CD4-positive, alpha-beta T cell treated with Interleukin-6 for 4 hours (primary cell): ENCODE results near the gene CYP2A6.
"Not testable (repeated sequence)": the region's sequence is repeated elsewhere in the genome, so short reads cannot be mapped to it uniquely, and the experiment has no call there.

Experiments
- DNase-seq: peaks from one replicate; pipeline ENCODE4 v3.0.0-alpha.2; 2020; ENCODE audit warnings: mixed read lengths

Gene CYP2A6, protein sequence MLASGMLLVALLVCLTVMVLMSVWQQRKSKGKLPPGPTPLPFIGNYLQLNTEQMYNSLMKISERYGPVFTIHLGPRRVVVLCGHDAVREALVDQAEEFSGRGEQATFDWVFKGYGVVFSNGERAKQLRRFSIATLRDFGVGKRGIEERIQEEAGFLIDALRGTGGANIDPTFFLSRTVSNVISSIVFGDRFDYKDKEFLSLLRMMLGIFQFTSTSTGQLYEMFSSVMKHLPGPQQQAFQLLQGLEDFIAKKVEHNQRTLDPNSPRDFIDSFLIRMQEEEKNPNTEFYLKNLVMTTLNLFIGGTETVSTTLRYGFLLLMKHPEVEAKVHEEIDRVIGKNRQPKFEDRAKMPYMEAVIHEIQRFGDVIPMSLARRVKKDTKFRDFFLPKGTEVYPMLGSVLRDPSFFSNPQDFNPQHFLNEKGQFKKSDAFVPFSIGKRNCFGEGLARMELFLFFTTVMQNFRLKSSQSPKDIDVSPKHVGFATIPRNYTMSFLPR

DNA sequence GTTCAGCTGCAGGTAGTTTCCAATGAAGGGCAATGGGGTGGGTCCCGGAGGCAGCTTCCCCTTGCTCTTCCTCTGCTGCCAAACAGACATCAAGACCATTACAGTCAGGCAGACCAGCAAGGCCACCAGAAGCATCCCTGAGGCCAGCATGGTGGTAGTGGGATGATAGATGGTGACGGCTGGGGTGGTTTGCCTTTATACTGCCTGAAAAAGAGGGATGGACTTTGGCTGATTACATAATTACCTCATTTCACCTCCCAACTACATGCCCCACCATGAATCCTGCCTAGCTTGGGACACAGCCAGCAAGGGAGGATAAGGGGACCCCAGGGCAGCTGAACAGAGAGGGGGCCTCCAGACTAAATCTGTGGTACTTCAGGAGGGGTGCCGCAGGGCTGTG is at the start of gene CYP2A6:
Gene CYP2A6, minus strand, starts transcription at position 171 of the 400 bp plus-strand sequence. Its CDS starts 21 bp downstream, at position 150.
- DNase-seq, result not testable (repeated sequence)

DNA sequence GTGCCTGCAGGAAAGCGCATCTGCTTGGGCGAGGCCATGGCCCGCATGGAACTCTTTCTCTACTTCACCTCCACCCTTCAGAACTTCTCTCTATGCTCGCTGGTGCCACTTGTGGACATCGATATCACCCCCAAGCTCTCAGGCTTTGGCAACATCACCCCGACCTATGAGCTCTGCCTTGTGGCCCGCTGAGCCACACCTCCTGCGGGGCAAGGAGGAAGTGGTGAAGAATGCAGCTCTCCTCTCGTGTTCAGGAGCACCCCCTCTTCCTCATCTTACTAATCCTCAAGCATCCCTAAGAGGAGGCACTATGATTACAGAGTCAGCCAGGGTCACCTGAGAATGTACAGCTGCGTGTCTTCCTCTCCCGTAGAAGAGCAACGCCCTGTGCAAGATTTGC is 49.7 kb upstream of the CYP2A6 start:
- peak; percentile 40 for DNase-seq

DNA sequence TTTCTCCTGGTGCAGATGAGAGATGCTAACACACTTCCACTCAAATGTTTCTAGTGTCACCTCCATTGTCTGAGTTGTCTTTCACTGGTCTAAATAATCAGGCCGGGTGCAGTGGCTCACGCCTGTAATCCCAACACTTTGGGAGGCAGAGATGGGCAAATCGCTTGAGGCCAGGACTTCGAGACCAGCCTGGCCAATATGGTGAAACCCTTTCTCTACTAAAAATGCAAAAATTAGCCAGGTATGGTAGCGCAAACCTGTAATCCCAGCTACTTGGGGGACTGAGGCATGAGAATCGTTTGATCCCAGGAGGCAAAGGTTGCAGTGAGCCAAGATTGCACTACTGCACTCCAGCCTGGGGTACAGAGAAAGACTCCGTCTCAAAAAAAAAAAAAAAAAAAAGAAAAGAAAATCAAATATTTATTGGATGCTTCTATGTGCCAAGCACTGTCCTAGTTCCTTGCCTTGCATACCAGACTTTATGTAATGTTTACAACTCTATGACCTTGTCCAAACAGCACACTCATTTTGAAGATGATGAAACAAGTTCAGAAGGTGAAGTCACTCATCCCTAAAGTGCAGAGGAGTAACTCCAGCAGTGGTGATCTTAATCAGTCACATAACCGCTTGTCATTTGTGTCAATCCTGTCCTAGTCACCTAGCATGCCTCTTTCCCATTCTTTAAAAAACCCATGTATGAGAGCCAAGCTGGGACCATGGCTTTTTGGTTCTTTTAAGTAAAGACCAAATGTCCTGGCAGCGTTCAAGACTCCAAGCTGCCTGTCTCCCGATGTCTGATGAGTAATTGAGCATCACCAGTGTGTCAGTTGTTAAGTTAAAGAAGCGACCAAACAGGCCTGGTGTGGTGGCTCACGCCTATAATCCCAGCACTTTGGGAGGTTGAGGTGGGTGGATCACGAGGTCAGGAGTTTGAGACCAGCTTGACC is 46.9 kb upstream of the CYP2A6 start:
- not testable (repeated sequence) for DNase-seq

DNA sequence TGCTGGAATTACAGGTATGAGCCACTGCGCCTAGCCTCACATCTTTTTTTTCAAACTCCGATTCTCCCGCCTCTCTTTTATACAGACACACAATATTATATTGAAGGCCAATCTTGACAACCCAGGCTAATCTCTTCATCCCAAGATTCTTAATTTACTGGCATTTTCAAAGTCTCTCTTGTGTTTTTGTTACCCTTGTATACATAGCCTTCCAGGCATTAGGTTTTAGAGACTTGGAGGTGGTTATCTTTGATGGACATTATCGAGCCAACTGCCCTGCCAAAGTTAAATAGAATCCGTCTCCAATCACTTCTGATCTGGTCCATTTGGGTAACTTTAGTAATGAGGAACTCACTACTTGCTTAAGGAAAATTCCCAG is 46.2 kb upstream of the CYP2A6 start:
- no peak for DNase-seq

DNA sequence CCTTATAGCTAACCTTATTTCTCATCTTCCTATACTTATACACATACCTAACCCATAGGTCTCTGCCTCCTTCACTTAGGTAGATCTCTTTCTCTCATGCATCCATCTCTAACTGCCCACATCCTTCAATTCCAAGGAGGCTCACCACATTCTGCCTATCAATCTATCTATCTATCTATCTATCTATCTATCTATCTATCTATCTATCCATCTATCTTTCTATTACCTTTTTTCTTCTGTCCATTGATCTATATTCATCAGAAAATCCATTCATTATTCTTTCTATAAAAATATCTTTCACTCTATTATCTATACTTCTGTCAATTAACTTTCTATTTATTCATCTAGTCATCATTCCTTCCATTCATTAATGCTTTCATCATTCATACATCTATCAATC is 42.9 kb upstream of the CYP2A6 start:
- no peak for DNase-seq

DNA sequence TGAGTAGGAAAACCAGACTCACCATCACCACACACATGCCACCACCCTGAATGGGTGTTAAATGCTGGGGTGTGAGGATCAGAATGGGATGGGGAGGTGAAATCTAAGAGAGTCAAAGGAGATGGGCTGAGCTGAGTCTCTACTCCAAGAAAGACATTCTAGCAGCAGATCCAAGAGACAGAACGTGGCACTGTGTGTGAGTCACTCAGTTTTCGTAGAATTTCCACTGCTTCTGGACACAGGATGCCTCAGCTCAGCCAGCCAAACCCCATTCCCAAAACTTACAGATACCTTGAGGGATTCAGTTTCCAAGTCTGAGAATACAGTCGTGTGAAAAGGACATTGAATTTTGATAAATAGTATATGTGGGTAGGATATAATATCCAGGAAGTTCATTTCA is 39.1 kb upstream of the CYP2A6 start:
- DNase-seq, result no peak

DNA sequence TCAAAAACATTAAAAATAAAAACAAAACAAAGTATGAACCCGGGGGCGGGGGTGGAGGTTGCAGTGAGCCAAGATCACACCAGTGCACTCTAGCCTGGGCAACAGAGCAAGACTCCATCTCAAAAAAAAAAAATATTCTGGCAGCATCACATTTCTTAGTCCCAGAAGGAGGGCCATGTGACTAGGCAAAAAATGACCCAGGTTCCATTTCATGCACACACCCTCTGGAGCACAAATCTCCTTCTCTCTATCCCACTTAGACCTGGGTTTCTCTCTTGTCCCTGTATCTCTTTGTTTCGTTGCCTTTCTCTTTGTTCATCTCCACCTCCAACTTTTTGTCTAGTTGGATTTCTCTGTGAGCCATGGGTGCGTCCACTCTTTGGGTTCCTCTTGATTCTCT is 37.9 kb upstream of the CYP2A6 start:
- DNase-seq, result no peak

DNA sequence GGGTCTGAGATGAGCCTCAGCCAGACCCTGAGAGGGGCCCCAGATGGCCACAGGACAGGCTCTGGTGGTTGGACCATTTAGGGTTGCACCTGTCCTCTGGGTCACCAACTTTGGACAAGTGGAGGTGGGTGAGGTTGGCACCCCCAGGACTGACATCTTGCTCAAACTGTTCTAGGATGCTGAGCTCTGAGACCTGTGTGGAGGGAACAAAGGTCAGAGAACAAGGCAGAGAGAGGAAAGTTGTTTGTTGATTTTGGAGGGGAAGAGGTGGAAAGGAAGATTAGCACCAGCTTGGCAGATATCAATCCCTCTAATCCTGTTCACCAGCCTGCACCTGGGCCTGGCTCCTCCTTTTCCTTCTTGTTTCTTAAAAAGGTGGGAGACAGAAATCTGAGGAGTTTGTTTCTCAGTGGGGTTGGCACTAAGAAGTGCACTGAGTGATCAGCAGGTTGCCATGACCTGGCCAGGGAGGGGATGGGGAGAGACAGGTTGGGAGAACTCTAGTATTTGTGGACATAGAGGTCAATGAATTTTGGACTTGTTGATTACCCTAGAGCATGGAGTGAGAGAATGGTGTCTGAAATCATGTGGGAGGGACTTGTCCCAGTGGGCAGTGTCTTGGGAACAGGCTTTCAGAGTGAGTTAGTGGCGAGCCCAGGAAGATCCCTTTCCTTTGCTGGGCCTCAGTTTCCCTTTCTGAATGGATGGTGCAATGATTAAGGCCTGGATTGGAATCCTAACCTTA is 34.1 kb upstream of the CYP2A6 start:
- not testable (repeated sequence) for DNase-seq

DNA sequence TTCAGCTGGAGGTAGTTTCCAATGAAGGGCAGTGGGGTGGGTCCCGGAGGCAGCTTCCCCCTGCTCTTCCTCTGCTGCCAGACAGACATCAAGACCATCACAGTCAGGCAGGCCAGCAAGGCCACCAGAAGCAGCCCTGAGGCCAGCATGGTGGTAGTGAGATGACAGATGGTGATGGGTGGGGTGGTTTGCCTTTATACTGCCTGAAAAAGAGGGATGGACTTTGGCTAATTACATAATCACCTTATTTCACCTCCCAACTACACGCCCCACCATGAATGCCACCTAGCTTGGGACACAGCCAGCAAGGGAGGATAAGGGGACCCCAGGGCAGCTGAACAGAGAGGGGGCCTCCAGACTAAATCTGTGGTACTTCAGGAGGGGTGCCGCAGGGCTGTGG is 31.8 kb upstream of the CYP2A6 start, which contains the start of gene CYP2A7:
Gene CYP2A7, minus strand, starts transcription at position 170 of the 400 bp plus-strand sequence. Its CDS starts 21 bp downstream, at position 149.
- not testable (repeated sequence) for DNase-seq

DNA sequence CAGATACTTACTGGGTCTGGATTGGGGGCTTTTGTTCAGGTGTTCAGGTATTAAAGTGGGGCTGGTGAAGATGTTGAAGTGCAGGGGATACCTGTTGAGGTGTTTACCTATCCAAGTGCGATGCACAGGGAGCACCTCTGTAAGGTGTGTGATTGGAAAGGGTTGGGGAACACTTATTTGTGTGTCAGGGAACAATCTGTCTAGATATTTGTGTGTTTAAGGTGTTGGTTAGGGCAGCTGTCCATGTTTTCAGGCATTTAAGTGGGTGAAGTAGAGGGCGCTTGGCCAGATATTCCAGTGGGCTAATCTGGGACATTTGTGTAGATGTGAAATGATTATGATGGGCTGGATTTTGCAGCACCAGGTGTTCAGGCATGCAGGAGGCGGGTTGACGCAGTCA is 29.1 kb upstream of the CYP2A6 start:
- DNase-seq, result not testable (repeated sequence)

DNA sequence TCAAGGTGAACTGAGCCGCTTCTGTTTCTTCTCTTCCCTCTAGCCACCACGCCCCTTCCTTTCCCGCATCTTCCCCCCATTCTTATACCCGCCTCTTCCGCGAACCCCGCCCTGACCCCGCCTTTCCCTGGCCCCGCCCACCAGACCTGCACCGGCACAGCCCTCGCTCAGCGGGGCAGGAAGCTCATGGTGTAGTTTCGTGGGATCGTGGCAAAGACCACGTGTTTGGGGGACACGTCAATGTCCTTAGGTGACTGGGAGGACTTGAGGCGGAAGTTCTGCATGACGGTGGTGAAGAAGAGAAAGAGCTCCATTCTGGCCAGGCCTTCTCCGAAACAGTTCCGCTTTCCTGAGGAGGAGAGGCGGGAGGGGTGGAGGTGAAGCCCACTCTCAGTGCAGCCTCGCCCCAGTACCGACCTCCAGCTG is 25.3 kb upstream of the CYP2A6 start:
- peak; percentile 98 for DNase-seq

DNA sequence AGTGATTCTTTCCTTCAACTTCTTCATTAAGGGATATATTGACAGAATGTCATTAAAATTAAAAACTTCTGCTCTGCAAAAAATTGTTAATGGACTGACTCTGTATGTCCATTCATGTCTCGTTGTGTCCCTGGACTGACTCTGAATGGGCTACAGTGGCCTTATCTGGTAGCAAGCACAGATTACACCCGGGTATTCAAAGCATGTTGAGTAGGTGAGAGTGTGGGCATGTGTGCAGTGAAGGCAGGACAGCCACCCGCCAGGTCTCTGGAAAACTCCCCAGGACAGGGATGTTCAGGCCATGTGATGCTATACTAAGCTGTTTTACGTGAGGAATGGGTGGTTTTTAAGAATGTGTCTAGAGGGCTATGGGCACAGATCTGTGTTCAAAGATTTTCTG is 24.6 kb upstream of the CYP2A6 start:
- not testable (repeated sequence) for DNase-seq

DNA sequence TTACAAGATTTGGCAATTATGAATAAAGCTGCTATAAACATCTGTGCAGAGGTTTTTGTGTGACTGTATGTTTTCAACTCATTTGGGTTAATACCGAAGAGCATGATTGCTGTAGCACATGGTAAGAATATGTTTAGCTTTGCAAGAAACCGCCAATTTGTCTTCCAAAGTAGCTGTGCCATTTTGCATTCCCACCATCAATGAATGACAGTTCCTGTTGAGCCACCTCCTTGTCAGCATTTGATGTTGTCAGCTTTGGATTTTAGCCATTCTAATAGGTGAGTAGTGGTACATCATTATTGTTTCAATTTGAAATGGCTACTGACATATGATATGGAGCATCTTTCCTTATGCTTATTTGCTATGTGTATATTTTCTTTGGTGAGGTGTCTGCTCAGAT is 23.6 kb upstream of the CYP2A6 start:
- DNase-seq, result not testable (repeated sequence)

DNA sequence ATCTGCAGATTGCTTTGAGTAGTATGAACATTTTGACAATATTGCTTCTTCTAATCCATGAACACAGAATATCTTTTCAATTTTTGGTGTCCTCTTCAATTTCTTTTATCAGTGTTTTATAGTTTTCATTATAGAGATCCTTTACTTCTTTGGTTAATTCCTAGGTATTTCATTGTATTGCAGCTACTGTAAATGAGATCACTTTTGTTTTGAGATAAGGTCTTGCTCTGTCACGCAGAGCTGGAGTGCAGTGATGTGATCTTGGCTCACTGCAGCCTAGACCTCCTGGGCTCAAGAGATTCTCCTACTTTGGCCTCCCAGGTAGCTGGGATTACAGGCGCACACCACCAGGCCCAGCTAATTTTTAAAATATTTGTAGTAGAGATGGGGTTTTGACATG is 22.0 kb upstream of the CYP2A6 start:
- no peak for DNase-seq

DNA sequence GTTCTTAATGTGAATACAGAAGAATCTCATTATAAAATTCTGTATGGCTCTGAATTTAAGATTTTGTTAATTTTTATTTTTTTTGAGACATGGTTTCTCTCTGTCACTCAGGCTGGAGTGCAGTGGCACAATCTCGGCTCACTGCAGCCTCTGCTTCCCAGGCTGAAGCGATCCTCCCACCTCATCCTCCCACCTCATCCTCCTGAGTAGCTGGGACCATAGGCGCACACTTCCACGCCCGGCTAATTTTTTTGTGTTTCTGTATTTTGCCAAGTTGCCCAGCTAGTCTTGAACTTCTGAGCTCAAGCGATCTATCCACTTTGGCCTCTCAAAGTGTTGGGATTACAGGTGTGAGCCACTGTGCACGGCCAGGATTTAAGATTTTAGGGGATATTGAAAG is 17.5 kb upstream of the CYP2A6 start:
- DNase-seq, result no peak

DNA sequence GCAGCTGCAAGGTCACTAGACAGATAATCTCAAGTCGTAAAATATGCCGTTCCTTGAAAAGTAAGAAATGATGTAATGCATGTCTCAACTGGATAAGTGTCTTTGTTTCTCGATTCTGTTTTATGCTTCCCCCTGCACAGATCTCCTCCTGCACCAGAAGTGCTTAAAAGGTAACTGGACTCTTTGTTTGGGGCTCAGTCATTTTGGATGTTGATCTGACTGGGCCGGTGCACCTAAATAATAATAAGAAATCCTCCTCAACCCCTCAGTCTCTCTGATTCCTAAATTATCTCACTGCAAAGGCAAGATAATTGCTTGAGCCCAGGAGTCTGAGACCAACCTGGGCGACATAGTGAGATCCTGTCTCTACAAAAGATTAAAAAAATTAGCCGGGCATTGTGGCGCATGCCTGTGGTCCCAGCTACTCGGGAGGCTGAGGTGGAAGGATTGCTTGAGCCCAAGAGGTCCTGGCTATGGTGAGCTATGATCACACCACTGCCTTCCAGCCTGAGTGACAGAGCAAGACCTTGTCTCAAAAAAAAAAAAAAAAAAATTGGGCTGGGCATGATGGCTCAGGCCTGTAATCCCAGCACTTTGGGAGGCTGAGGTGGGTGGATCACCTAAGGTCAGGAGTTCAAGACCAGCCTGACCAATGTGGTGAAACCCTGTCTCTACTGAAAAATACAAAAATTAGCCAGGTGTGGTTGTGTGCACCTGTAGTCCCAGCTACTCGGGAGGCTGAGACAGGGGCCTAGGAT is 14.7 kb upstream of the CYP2A6 start:
- DNase-seq, result not testable (repeated sequence)

DNA sequence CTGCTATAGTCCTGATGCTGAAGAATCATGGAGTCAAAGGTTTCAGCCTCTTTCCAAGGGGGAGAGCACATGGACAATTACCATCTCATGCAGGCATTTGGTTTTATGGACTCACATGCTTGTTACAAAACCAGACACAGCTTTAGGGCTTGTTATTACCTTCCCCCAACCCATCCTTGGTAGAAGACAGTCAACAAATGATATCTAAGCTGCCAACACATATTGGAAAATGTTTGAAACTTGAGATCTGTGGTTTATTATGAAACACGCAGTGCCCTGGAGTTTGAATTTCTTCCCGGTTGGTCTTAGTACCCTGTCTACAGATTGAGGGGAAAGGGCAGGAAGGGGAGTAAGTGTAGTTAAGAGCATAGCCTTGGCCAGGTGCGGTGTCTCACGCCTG is 12.5 kb upstream of the CYP2A6 start:
- no peak for DNase-seq

DNA sequence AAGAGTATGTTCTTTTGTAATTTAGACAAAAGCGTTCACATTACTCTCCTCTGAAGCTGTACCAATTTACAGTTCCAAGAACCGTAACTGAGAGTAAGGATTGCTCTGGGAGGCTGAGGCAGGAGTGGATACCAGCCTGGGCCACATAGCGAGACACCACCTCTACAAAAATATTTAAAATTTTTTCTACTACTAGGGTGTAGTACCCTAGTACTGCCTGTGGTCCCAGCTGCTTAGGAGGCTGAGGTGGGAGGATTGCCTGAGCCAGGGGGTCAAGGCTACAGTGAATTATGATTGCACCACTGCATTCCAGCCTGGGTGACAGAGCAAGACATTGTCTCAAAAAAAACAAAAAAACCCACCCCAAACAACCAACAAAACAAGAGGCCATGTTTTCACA is 12.1 kb upstream of the CYP2A6 start:
- DNase-seq, result no peak

DNA sequence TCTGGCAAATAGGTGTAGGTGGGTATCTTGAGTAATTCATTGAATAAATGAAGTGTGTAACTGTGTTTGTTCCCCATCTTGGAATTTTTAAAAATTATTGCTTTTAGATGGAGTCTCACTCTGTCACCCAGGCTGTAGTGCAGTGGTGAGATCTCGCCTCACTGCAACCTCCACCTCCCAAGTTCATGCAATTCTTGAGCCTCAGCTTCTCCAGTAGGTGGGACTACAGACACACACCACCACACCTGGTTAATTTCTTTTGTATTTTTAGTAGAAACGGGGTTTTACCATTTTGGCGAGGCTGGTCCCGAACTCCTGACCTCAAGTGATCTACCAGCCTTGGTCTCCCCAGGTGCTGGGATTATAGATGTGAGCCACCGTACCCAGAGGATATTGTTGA is 7.9 kb upstream of the CYP2A6 start:
- no peak for DNase-seq

DNA sequence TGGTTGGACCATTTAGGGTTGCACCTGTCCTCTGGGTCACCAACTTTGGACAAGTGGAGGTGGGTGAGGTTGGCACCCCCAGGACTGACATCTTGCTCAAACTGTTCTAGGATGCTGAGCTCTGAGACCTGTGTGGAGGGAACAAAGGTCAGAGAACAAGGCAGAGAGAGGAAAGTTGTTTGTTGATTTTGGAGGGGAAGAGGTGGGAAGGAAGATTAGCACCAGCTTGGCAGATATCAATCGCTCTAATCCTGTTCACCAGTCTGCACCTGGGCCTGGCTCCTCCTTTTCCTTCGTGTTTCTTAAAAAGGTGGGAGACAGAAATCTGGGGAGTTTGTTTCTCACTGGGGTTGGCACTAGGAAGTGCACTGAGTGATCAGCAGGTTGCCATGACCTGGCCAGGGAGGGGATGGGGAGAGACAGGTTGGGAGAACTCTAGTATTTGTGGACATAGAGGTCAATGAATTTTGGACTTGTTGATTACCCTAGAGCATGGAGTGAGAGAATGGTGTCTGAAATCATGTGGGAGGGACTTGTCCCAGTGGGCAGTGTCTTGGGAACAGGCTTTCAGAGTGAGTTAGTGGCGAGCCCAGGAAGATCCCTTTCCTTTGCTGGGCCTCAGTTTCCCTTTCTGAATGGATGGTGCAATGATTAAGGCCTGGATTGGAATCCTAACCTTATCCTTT is 2.4 kb upstream of the CYP2A6 start:
- DNase-seq, result not testable (repeated sequence)

DNA sequence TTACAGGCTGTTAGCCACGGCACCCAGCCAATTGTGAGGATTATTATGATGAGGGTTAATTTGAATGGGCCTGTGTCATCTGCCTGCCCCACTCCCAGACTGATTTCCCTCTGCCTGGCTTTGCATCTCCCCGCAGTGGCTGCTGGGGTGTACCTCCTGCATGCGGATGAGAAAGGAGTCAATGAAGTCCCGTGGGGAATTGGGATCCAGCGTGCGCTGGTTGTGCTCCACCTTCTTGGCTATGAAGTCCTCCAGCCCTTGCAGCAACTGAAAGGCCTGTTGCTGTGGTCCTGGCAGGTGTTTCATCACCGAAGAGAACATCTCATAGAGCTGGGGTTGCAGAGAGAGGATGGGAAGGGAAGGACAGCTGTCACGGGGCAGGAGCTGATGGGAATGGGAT is 3.5 kb downstream of the CYP2A6 start:
- DNase-seq, result not testable (repeated sequence)
